Lung (tissue), 12 donors: Measurements from ENCODE around the gene PTPRN2. TPM values are rescaled to one million over a fixed set of nuclear protein-coding genes. Genes with fewer than 3 reads are reported as not detected.

ENCODE experiments used
- ATAC-seq: fragments of 200-7000 bp; cut with Tn5 transposase; one replicate; pipeline ENCODE4 v1.9.1; 2020; ENCODE audit warnings: moderate number of reproducible peaks; ENCODE audit not compliant: insufficient read depth, low FRiP score
- DNase-seq, 3 donors: peaks; one replicate each; pipeline ENCODE4 v3.0.0-alpha.2; 2013 to 2017
- H3K27ac ChIP-seq, 2 donors: one replicate each; pipeline ENCODE4 v1.5.1; 2013; ENCODE audit warnings: mild to moderate bottlenecking in 2 of 2, moderate library complexity in 2 of 2, control low read depth in 1 of 2, inconsistent platforms in 1 of 2, low read depth in 1 of 2, low read length in 1 of 2
- H3K27me3 ChIP-seq, 3 donors: one replicate each; pipeline ENCODE4 v1.5.1; 2013; ENCODE audit warnings: low read length in 2 of 3; ENCODE audit not compliant: control insufficient read depth in 3 of 3, insufficient read depth in 3 of 3
- H3K36me3 ChIP-seq, 4 donors: one replicate each; pipeline ENCODE4 v1.5.1; 2013; ENCODE audit warnings: low read length in 4 of 4, mild to moderate bottlenecking in 1 of 4, moderate library complexity in 1 of 4; ENCODE audit not compliant: control insufficient read depth in 4 of 4, insufficient read depth in 4 of 4
- H3K4me1 ChIP-seq, 5 donors: one replicate each; pipeline ENCODE4 v1.5.1; 2013; ENCODE audit warnings: low read length in 5 of 5, mild to moderate bottlenecking in 2 of 5, moderate library complexity in 1 of 5; ENCODE audit not compliant: control insufficient read depth in 5 of 5, insufficient read depth in 5 of 5
- H3K4me3 ChIP-seq: one replicate; pipeline ENCODE4 v1.5.1; 2013; ENCODE audit warnings: mild to moderate bottlenecking, control low read depth, moderate library complexity
- H3K9ac ChIP-seq, 2 donors: one replicate each; pipeline ENCODE4 v1.5.1; 2013; ENCODE audit warnings: low read length in 2 of 2, control low read depth in 1 of 2; ENCODE audit not compliant: insufficient read depth in 1 of 2
- H3K9me3 ChIP-seq, 4 donors: one replicate each; pipeline ENCODE4 v1.5.1; 2013; ENCODE audit warnings: low read length in 3 of 4, mild to moderate bottlenecking in 1 of 4, moderate library complexity in 1 of 4; ENCODE audit not compliant: control insufficient read depth in 4 of 4, insufficient read depth in 3 of 4
- CTCF ChIP-seq: IDR thresholded peaks from 2 replicates; pipeline ENCODE4 v1.5.1; 2012; ENCODE audit warnings: mild to moderate bottlenecking; ENCODE audit errors: control extremely low read depth, extremely low read depth
- WGBS, 2 donors: extraction: QIAGEN DNeasy Blood & Tissue Kit; methylation state at CpG; one replicate each; pipeline ENCODE4 v1.1.7; 2013; 5-methylcytosine and 5-hydroxymethylcytosine counted together
- polyA plus RNA-seq, 2 donors: library from polyadenylated mRNA; stranded (reverse); fragments of 200-250 nt; gene quantifications; one replicate each; pipeline ENCODE4 v1.2.1, GENCODE V29; 2013
- total RNA-seq, 2 donors: library from RNA; depleted of rRNA in 1 of 2; stranded (reverse); fragments of >200 nt in 1 of 2; gene quantifications; one replicate each; pipeline ENCODE4 v1.2.1, GENCODE V29; 2014 to 2021
- donor health status: control.
- donor health status: control.
- donor health status: Bipolar disorder and iron deficiency.
- donor health status: healthy.
- donor health status: DM: yes; HTN: yes; CAD: no.

The PTPRN2 gene
- total and polyA plus RNA-seq, 4 donors = 2.1 to 7.4 (median 4.4) TPM

GRCh38 chr7:157610671-157611295, 976.8 kb downstream of the PTPRN2 start:
- Histone ChIP-seq H3K9me3 (peaks cover 0 to 2% (median 0%) of the 10 kb centered on the region in 4 donors), H3K27ac (no peak overlapping the region), H3K4me3 (no peak overlapping the region), H3K36me3 (no peaks in the 10 kb centered on the region), H3K4me1 (peaks cover 0 to 27% (median 0%) of the 10 kb centered on the region in 5 donors), H3K27me3 (peaks cover 0 to 11% (median 4%) of the 10 kb centered on the region in 3 donors), H3K9ac (no peak overlapping the region)
- TF ChIP-seq CTCF = no peak
- WGBS, 2 donors = 91 to 93% methylated on average over 17 of the region's 17 CpGs
- DNase-seq (no peak), ATAC-seq (no peak)

- Histone ChIP-seq H3K36me3 (no peaks in the 10 kb centered on the region), H3K4me3 (no peak overlapping the region), H3K27ac (no peak overlapping the region), H3K27me3 (peaks cover 0 to 11% (median 4%) of the 10 kb centered on the region in 3 donors), H3K9ac (no peak overlapping the region), H3K4me1 (peaks cover 0 to 23% (median 0%) of the 10 kb centered on the region in 5 donors), H3K9me3 (peaks cover 0 to 2% (median 0%) of the 10 kb centered on the region in 4 donors)
- no peak for TF ChIP-seq CTCF
- no peak for ATAC-seq
- 90 to 92% methylated on average over 22 of the region's 22 CpGs for WGBS, 2 donors
- no peak for DNase-seq
These were observed 977.5 kb downstream of the PTPRN2 start for GRCh38 chr7:157609932-157610640.

GRCh38 chr7:157609516-157609915, 978.1 kb downstream of the PTPRN2 start:
- 93 to 96% methylated on average over 15 of the region's 15 CpGs for WGBS, 2 donors
- ATAC-seq = no peak
- no peak for TF ChIP-seq CTCF
- peaks cover 0 to 11% (median 4%) of the 10 kb centered on the region in 3 donors for H3K27me3 ChIP-seq
- no peaks in the 10 kb centered on the region for H3K36me3 ChIP-seq
- H3K9ac ChIP-seq = no peak overlapping the region
- DNase-seq = no peak
- no peak overlapping the region for H3K4me3 ChIP-seq
- H3K4me1 ChIP-seq = peaks cover 0 to 18% (median 0%) of the 10 kb centered on the region in 5 donors
- H3K27ac ChIP-seq = no peak overlapping the region
- peaks cover 0 to 2% (median 0%) of the 10 kb centered on the region in 4 donors for H3K9me3 ChIP-seq
